Adipocyte (in vitro differentiated cells): ENCODE results near the gene MRPS18A.

Source experiments
- DNase-seq: peaks from one replicate; pipeline ENCODE4 v3.0.0-alpha.2; 2015; ENCODE audit warnings: low read depth
- H3K27me3 ChIP-seq: replicated peaks from 2 replicates; pipeline ENCODE4 v1.7.0; 2013; ENCODE audit warnings: mild to moderate bottlenecking, low read length, moderate library complexity; ENCODE audit not compliant: control insufficient read depth, insufficient read depth
- H3K36me3 ChIP-seq: 2 replicates; pipeline ENCODE4 v1.7.0; 2013; ENCODE audit warnings: low read length, mild to moderate bottlenecking, moderate library complexity; ENCODE audit not compliant: control insufficient read depth, insufficient read depth, severe bottlenecking
- H3K4me1 ChIP-seq: 2 replicates; pipeline ENCODE4 v1.7.0; 2013; ENCODE audit warnings: mild to moderate bottlenecking, low read length, moderate library complexity; ENCODE audit not compliant: control insufficient read depth, insufficient read depth
- H3K4me3 ChIP-seq: 2 replicates; pipeline ENCODE4 v1.7.0; 2013; ENCODE audit warnings: mild to moderate bottlenecking, low read length, moderate library complexity
- H3K9ac ChIP-seq: 2 replicates; pipeline ENCODE4 v1.7.0; 2013; ENCODE audit warnings: mild to moderate bottlenecking, low read length, moderate library complexity
- H3K9me3 ChIP-seq: 2 replicates; pipeline ENCODE4 v1.7.0; 2013; ENCODE audit warnings: mild to moderate bottlenecking, low read length, moderate library complexity; ENCODE audit not compliant: control insufficient read depth

Gene MRPS18A

DNA sequence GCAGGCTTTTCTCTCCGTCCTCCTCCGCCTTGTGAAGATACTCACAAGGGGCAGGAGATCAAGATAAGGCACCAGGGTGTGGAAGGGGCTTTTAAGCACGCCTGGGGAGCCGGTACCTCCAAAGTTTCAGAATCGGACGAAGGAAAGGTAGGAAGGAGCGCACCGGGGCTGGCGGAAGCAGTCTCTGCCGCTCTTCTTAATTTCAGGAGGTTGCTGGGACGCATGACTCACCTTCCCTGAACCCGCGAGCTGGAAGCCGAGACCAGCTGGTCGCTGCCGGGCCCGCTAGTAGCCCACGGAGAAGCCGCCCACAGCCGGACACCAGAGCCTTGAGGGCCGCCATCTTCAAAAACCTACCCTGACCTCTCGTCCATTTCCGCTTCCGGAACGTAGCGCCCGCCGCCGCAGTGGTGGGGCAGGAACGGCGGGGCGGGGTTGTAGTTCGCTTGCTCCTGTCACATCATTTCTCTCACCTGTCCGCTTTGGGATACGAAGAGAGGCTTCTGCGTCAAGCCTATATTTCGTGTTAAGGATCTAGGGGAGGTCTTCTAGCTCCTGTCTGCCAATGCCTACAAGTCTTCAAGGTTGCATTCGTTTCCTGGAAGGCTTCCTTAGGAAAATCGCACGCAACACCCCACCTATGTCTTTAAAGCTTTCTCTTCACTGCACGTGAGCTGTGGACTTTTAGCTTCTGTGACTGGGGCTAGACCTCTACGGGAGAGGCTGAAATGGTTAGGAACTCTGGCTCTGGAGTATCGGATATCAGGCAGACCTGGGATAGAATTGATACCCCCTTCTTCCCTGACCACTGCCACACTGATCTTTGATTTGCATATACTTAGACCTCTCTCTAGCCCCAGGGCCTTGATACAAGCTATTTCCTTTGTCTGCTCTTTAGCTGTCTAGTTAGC is at the start of gene MRPS18A:
MRPS18A (minus strand) TSS at position 355 of the 911 bp plus-strand sequence; CDS start at position 343, 12 bp downstream.
- Histone ChIP-seq H3K9me3 (no peaks in the 10 kb centered on the region), H3K9ac (peak within 1 kb of the TSS; percentile 87), H3K36me3 (no peaks in the 10 kb centered on the region), H3K27me3 (no peaks in the 10 kb centered on the region), H3K4me3 (peak within 1 kb of the TSS; percentile 95), H3K4me1 (peaks cover 13% of the 10 kb centered on the region)
- peak; percentile 93 for DNase-seq

DNA sequence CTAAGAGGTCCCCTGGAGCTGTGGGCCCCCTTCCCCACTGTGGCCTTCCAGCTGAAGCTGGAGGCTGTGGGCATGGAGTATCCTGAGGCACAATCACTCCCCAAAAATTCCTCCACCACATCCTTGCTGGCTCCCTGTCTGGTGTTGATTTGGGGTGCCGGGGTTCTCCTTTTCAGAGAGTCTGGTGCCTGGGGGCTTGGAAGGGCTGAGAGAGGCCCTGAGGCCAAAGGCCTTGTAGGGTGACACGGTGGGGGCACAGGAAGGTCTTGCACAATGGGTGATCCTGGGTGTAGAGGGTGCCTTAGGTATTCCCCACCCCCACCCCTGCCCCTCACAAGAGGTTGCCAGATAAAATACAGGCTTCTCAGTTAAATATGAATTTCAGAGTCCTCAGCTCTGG is 49.3 kb upstream of the MRPS18A start:
- Histone ChIP-seq H3K27me3 (no peaks in the 10 kb centered on the region), H3K9ac (no peak overlapping the region), H3K4me3 (no peak overlapping the region), H3K36me3 (no peaks in the 10 kb centered on the region), H3K4me1 (peaks cover 22% of the 10 kb centered on the region), H3K9me3 (no peaks in the 10 kb centered on the region)
- no peak for DNase-seq

DNA sequence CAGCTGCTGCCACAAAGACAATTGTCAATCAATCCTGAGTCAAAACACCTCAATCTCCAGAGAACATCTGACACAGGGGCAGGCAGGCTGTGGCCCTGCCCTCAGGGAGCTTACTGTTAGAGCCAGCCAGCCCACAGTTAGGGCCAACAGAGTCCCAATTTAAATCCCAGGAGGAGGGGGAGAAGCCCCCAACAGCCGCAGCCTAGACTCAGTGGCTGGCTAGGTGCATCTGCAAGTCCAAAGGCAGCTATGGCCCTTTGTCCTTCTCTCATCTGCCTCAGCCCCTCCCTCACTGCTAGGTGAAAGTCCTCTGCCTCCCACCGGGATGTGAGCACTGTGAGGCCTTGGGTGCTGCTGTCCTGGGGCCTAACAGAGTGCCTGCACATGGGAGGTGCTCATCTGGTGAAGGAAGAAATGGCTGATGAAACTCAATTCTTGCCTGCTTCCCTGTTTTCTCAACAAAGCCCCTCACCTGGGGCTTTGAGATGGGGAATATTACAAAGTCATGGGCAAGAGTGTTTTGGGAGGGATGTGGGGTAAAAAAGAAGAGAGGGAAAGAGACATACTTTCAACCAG is 48.7 kb upstream of the MRPS18A start:
- H3K4me3 ChIP-seq = no peak overlapping the region
- H3K9ac ChIP-seq = no peak overlapping the region
- DNase-seq = no peak
- no peaks in the 10 kb centered on the region for H3K27me3 ChIP-seq
- H3K9me3 ChIP-seq = peaks cover 3% of the 10 kb centered on the region
- H3K4me1 ChIP-seq = peaks cover 17% of the 10 kb centered on the region
- no peaks in the 10 kb centered on the region for H3K36me3 ChIP-seq

DNA sequence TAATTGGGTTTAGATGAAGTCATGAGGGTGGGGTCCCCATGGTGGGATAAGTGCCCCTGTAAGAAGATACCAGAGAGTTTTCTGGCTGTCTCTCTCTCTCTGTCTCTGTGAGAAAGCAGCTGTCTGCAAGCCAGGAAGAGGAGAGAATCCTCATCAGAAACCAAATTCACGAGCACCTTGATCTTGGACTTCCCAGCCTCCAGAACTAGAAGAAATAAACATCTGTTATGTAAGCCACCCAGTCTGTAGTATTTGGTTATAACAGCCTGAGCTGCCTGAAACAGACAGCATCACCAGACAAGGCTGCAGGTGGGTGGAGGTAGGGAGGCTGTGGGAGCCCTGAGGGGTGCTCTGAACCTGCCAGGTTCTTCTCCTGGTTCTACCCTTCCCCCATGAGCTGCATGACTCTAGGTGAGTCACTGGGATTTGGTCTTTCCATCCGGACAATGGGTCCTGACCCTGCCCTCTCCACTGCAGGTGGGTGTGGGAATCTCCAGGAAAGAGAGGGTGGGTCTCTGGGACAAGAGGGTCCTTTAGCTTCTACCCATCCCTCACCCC is 48.1 kb upstream of the MRPS18A start:
- H3K27me3 ChIP-seq = no peaks in the 10 kb centered on the region
- H3K9ac ChIP-seq = no peak overlapping the region
- DNase-seq = no peak
- no peak overlapping the region for H3K4me3 ChIP-seq
- H3K9me3 ChIP-seq = peaks cover 9% of the 10 kb centered on the region
- no peaks in the 10 kb centered on the region for H3K36me3 ChIP-seq
- peaks cover 11% of the 10 kb centered on the region for H3K4me1 ChIP-seq

- no peak overlapping the region for H3K9ac ChIP-seq
- no peaks in the 10 kb centered on the region for H3K27me3 ChIP-seq
- H3K4me1 ChIP-seq = peaks cover 6% of the 10 kb centered on the region
- peaks cover 13% of the 10 kb centered on the region for H3K9me3 ChIP-seq
- no peaks in the 10 kb centered on the region for H3K36me3 ChIP-seq
- H3K4me3 ChIP-seq = no peak overlapping the region
- DNase-seq = no peak
These were observed 46.7 kb upstream of the MRPS18A start for GRCh38 chr6:43734294-43734665.

DNA sequence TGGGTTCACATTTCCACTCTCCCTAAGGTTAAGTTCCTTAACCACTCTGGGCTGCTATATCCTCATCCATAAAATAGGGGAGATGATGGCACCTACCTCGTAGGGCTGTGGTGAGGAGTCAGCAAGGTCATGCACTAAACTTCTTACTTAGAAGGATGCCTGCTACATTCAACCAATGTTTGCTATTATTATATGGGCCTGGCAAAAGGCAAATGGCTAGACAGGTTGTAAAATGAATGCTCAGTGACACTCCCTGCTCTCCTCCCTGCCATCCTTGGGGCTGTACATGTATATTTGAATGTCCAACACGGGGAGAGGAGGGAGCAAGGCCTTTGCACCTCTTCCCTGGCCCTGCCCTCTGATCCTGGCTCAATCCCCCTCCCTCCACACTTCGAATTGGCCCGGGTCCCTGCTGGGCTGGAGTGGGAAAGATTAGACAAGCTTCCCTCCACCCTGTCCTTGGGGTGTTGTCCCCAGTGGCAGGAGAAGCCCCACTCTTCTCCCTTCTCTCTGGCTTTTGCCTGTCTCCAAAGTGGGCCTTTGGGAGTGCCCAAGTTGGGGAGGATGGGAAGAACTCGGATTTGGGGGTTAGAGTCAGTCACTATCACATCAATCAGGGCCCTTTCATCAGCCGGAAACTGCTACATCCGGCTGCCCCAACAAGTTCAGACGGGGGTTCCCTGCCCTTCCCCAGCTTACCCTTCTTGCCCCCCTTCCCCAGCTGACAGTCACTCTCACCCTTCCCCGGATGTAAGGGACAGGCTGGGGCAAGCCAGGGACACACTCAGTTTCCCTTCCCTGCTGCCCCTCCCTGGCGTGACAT is 46.1 kb upstream of the MRPS18A start:
- H3K4me3 ChIP-seq = no peak overlapping the region
- H3K4me1 ChIP-seq = peaks cover 6% of the 10 kb centered on the region
- peaks cover 13% of the 10 kb centered on the region for H3K9me3 ChIP-seq
- no peak overlapping the region for H3K9ac ChIP-seq
- no peaks in the 10 kb centered on the region for H3K27me3 ChIP-seq
- no peak for DNase-seq
- no peaks in the 10 kb centered on the region for H3K36me3 ChIP-seq

DNA sequence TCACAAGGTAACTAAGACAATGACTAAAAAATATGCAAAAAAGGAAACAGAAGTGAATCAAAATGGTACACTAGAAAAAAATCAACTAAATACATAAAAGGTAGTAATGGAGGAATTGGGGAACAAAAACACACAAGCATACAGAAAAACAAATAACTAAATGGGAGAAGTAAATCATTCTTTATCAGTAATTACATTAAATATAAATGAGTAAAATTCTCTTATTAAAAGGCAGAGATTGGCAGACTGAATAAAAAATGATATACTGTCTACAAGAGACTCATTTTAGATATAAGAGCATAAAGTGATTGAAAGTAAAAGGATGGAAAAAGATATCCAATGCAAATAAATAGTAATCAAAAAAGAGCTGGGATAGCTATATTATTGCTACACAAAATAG is 43.0 kb upstream of the MRPS18A start:
- DNase-seq = no peak
- peaks cover 2% of the 10 kb centered on the region for H3K4me1 ChIP-seq
- no peaks in the 10 kb centered on the region for H3K27me3 ChIP-seq
- H3K9ac ChIP-seq = no peak overlapping the region
- H3K4me3 ChIP-seq = no peak overlapping the region
- no peaks in the 10 kb centered on the region for H3K36me3 ChIP-seq
- peaks cover 13% of the 10 kb centered on the region for H3K9me3 ChIP-seq

DNA sequence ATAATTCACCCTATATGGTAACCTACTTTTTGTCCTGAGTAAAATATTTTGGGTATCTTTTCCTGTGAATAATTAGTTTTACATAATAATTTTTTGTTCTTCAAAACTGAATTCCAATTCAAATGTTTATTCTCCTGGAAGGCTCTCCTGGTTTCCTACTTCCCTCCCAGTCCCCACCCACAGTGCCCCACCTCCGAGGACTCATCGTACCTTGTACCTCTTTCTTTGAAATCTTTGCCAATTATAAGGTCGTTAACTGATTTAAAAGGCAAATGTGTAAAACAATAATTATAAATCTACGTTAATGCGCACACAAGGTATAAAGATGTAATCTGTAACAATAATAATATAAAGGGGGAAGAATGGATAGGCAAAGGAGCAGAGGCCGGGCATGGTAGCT is 41.9 kb upstream of the MRPS18A start:
- H3K36me3 ChIP-seq = no peaks in the 10 kb centered on the region
- H3K4me3 ChIP-seq = no peak overlapping the region
- no peak for DNase-seq
- no peak overlapping the region for H3K9ac ChIP-seq
- H3K9me3 ChIP-seq = peaks cover 13% of the 10 kb centered on the region
- H3K27me3 ChIP-seq = no peaks in the 10 kb centered on the region
- peaks cover 11% of the 10 kb centered on the region for H3K4me1 ChIP-seq

DNA sequence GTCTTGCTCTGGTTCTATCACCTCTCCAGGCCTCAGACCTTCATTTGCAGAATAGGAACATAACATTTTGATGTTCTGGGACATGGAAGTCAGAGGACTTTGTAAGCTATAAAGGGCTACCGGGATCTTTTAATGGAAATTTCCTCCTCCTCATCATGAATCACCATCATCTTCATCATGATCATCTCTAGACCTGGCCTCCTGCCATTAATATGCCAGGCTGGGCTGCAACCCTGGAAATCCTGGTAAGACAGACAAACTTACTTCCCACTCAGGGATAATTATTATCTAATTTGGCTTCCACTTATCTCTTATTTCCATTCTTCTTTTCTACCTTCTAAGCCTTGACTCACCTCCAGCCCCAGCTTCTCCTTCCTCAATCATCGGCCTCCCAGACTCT is 41.0 kb upstream of the MRPS18A start:
- no peak for DNase-seq
- Histone ChIP-seq H3K4me3 (no peak overlapping the region), H3K4me1 (peaks cover 18% of the 10 kb centered on the region), H3K9me3 (peaks cover 13% of the 10 kb centered on the region), H3K36me3 (no peaks in the 10 kb centered on the region), H3K27me3 (no peaks in the 10 kb centered on the region), H3K9ac (no peak overlapping the region)

GRCh38 chr6:43727634-43728033 is 40.0 kb upstream of the MRPS18A start:
- H3K9ac ChIP-seq = no peak overlapping the region
- H3K36me3 ChIP-seq = no peaks in the 10 kb centered on the region
- H3K4me1 ChIP-seq = peaks cover 18% of the 10 kb centered on the region
- DNase-seq = no peak
- peaks cover 13% of the 10 kb centered on the region for H3K9me3 ChIP-seq
- no peak overlapping the region for H3K4me3 ChIP-seq
- no peaks in the 10 kb centered on the region for H3K27me3 ChIP-seq
